Thoracic aorta endothelial cell (primary cell): Measurements from ENCODE around the gene DDX28. TPM values are rescaled to one million over a fixed set of nuclear protein-coding genes. Genes with fewer than 3 reads are reported as not detected.

Source experiments
- small RNA-seq: library from RNA; depleted of rRNA; stranded (forward); fragments of <200 nt; gene quantifications from one replicate; pipeline ENCODE3, GENCODE V24; 2012
- total RNA-seq: library from RNA; depleted of rRNA; stranded (reverse); fragments of >200 nt; gene quantifications from 2 replicates; pipeline ENCODE4 v1.2.3, GENCODE V29; 2012

DDX28 gene, protein sequence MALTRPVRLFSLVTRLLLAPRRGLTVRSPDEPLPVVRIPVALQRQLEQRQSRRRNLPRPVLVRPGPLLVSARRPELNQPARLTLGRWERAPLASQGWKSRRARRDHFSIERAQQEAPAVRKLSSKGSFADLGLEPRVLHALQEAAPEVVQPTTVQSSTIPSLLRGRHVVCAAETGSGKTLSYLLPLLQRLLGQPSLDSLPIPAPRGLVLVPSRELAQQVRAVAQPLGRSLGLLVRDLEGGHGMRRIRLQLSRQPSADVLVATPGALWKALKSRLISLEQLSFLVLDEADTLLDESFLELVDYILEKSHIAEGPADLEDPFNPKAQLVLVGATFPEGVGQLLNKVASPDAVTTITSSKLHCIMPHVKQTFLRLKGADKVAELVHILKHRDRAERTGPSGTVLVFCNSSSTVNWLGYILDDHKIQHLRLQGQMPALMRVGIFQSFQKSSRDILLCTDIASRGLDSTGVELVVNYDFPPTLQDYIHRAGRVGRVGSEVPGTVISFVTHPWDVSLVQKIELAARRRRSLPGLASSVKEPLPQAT
- 13.4 and 14.4 TPM in 2 replicates for total RNA-seq

DNA sequence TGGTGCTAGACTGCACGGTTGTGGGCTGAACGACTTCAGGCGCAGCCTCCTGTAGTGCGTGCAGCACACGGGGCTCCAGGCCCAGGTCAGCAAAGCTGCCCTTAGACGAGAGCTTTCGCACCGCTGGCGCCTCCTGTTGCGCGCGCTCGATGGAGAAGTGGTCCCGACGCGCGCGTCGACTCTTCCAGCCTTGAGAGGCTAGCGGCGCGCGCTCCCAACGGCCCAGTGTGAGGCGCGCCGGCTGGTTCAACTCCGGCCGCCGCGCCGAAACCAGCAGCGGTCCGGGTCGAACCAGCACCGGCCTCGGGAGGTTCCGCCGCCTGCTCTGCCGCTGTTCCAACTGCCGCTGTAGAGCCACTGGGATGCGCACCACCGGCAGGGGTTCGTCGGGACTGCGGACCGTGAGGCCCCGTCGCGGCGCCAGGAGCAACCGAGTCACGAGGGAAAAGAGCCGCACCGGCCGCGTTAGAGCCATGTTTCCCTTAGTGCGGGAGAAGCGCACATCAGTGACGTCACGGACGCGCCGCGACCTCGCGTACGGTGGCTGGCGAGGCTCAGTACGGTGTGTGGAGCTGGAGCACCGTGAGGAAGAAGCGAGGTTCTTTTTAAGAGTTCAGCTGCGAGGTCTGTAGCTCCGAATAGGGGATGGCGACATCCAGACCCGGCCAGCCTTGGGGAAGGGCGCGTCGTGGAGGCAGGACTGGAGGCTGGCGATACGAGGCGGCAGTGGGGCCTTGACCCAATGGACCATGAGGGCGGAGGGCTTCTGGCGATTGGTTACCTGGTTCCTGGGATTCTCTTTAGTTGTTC lies at the start of gene DDX28, which contains the start of gene DUS2:
DDX28 (minus strand) TSS at position 505 of the 810 bp plus-strand sequence; CDS start at position 475, 30 bp downstream.
DUS2 (plus strand) TSS at position 557 of the 810 bp plus-strand sequence. CDS start 14,740 bp downstream, outside the sequence.

DNA sequence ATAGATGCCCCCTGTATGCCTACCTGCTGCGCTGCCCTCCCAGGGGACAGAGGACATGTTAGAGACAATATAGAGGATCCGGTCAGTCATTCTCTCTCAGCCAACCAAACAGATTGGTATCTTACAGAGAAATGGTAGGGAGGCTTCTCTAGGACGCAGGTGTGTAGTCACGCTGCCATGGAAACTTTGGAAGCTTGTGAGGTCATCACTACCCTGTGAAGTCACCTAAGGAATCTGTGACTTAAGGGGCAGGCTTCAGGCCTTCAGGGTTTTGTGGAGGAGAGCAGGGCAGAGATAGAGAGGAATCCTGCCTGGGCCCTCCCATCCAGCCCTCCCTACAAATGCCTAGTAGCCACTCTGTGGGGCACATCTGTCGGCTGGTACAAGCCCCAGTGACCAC lies 7.4 kb downstream of the DDX28 start, which contains the start of gene DPEP2NB:
DPEP2NB (minus strand) TSS at position 231 of the 400 bp plus-strand sequence; CDS start at position 90, 141 bp downstream.

DNA sequence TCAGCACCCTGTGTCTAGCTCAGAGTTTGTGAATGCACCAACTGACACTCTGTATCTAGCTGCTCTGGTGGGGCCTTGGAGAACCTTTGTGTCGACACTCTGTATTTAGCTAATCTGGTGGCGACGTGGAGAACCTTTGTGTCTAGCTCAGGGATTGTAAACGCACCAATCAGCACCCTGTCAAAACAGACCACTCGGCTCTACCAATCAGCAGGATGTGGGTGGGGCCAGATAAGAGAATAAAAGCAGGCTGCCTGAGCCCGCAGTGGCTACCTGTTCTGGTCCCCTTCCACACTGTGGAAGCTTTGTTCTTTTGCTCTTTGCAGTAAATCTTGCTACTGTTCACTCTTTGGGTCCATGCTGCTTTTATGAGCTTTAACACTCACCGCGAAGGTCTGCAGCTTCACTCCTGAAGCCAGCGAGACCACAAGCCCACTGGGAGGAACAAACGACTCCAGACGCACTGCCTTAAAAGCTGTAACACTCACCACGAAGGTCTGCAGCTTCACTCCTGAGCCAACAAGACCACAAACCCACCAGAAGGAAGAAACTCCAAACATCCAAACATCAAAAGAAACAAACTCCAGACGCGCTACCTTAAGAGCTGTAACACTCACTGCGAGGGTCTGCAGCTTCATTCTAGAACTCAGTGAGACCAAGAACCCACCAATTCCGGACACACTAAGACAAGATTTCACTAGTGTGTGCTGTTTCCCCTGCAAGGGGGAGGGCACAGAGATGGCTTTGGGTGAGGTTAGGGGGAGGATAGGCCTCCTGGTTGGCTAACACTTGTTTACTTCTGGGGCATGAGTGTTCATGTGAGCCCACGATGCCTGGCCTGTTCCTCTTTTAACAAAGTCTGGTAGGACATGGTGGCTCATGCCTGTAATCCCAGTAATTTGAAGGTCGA lies 24.0 kb downstream of the DDX28 start, which contains the start of gene DPEP2:
DPEP2 (minus strand) TSS at position 706 of the 910 bp plus-strand sequence. CDS start 6,272 bp downstream, outside the sequence.

GRCh38 chr16:67979955-67980678 lies 42.9 kb downstream of the DDX28 start, which contains the start of gene DPEP3:
Gene DPEP3 (minus strand): TSS chr16:67980499. CDS start chr16:67980380, 119 bp downstream.

Small RNA genes lying within 50 kb of the gene (small RNA-seq; reads per million reads assigned to genes)
- not detected for gene RNU6-359P

Other genes starting within 250 kb of the DDX28 start
- 9.7 and 12.0 TPM in 2 replicates for gene RANBP10, start 216.7 kb downstream of the DDX28 start, total RNA-seq
- 0.13 and 0.14 TPM in 2 replicates for gene TSNAXIP1, start 216.3 kb downstream of the DDX28 start, total RNA-seq
- gene THAP11, start 180.9 kb downstream of the DDX28 start, total RNA-seq = 21.8 and 27.1 TPM in 2 replicates
- 217 and 277 TPM in 2 replicates for gene NUTF2, start 176.3 kb downstream of the DDX28 start, total RNA-seq
- 29.0 and 31.2 TPM in 2 replicates for gene CENPT, start 175.5 kb downstream of the DDX28 start, total RNA-seq
- gene EDC4, start 150.2 kb downstream of the DDX28 start, total RNA-seq = 62.9 and 64.6 TPM in 2 replicates
- 0.66 TPM in 1 of 2 replicates, not detected in the other for gene NRN1L, start 138.3 kb downstream of the DDX28 start, total RNA-seq
- 13.6 and 16.9 TPM in 2 replicates for gene PSKH1, start 130.0 kb downstream of the DDX28 start, total RNA-seq
- gene CTRL, start 91.4 kb downstream of the DDX28 start, total RNA-seq = 0.57 TPM in 1 of 2 replicates, not detected in the other
- 22.0 and 25.1 TPM in 2 replicates for gene PSMB10, start 86.4 kb downstream of the DDX28 start, total RNA-seq
- gene LCAT, start 79.1 kb downstream of the DDX28 start, total RNA-seq = 4.3 and 5.0 TPM in 2 replicates
- gene SLC12A4, start 54.6 kb downstream of the DDX28 start, total RNA-seq = 47.2 and 53.5 TPM in 2 replicates
- not detected in 2 replicates for gene DPEP3, start 42.7 kb downstream of the DDX28 start, total RNA-seq
- gene DPEP2, start 23.7 kb downstream of the DDX28 start, total RNA-seq = 0.22 TPM in 1 of 2 replicates, not detected in the other
- gene DPEP2NB, start 7.3 kb downstream of the DDX28 start, total RNA-seq = not detected in 2 replicates
- gene DUS2, start 52 bp upstream of the DDX28 start, total RNA-seq = 19.1 and 19.7 TPM in 2 replicates
- gene NFATC3, start 62.1 kb upstream of the DDX28 start, total RNA-seq = 33.1 and 37.2 TPM in 2 replicates
- 0.36 and 0.53 TPM in 2 replicates for gene ESRP2, start 212.9 kb upstream of the DDX28 start, total RNA-seq
- 14.5 and 19.7 TPM in 2 replicates for gene PLA2G15, start 222.1 kb upstream of the DDX28 start, total RNA-seq
- gene SLC7A6, start 241.3 kb upstream of the DDX28 start, total RNA-seq = 40.8 and 43.4 TPM in 2 replicates